BLaER1 treated with 17β-estradiol and CSF1 and Interleukin-3, amounts not matched to agents 10 nM and 100 nM (cell line): ENCODE results near the gene S1PR2.

ENCODE experiments used
- H3K27ac ChIP-seq, 11 experiments: shearing (Covaris generic); formaldehyde crosslinking; 2 replicates each; pipeline ENCODE4 v1.8.1; 2022
- H3K27me3 ChIP-seq, 11 experiments: shearing (Covaris generic); formaldehyde crosslinking; 2 replicates each; pipeline ENCODE4 v1.8.1; 2022
- H3K36me3 ChIP-seq, 11 experiments: shearing (Covaris generic); formaldehyde crosslinking; 2 replicates each; pipeline ENCODE4 v1.8.1; 2022
- H3K4me1 ChIP-seq, 10 experiments: shearing (Covaris generic); formaldehyde crosslinking; 2 replicates each; pipeline ENCODE4 v1.8.1; 2022
- H3K4me2 ChIP-seq, 11 experiments: shearing (Covaris generic); formaldehyde crosslinking; 2 replicates each; pipeline ENCODE4 v1.8.1; 2022
- H3K4me3 ChIP-seq, 10 experiments: shearing (Covaris generic); formaldehyde crosslinking; 2 replicates each; pipeline ENCODE4 v1.8.1; 2022
- H3K9ac ChIP-seq, 11 experiments: shearing (Covaris generic); formaldehyde crosslinking; 2 replicates each; pipeline ENCODE4 v1.8.1; 2022
- H3K9me3 ChIP-seq, 11 experiments: shearing (Covaris generic); formaldehyde crosslinking; replicated peaks in 1 of 11; 2 replicates each; pipeline ENCODE4 v1.8.1; 2022
- H4K20me1 ChIP-seq, 11 experiments: shearing (Covaris generic); formaldehyde crosslinking; 2 replicates each; pipeline ENCODE4 v1.8.1; 2022
- Cebpa-rat ChIP-seq, 11 experiments: shearing (Covaris generic); IDR thresholded peaks; 2 replicates each; pipeline ENCODE4 v1.8.1; 2022

S1PR2 gene

GRCh38 chr19:10270616-10271394, 39.7 kb upstream of the S1PR2 start, which contains the start of gene ICAM1:
Gene ICAM1, plus strand, starts transcription at chr19:10271120. Its CDS starts 40 bp downstream, at chr19:10271160.
- Histone ChIP-seq H3K27ac (peak within 1 kb of the TSS; percentile 66 to 99 (median 86)), H3K9me3 (no peaks in the 10 kb centered on the region), H3K36me3 (peaks cover 8 to 41% (median 13%) of the 10 kb centered on the region in 11 experiments; a peak in 18 of 22 replicates), H3K4me2 (peak within 1 kb of the TSS; percentile 83 to 98 (median 93)), H3K9ac (peak within 1 kb of the TSS; percentile 70 to 96 (median 79)), H4K20me1 (peaks cover 0 to 47% (median 5%) of the 10 kb centered on the region in 11 experiments; a peak in 9 of 22 replicates), H3K4me1 (peaks cover 28 to 73% (median 43%) of the 10 kb centered on the region in 10 experiments), H3K4me3 (peak within 1 kb of the TSS; percentile 52 to 81 (median 62)), H3K27me3 (no peaks in the 10 kb centered on the region)
- no peak for TF ChIP-seq Cebpa-rat (IDR thresholded peaks at IDR 0.05)

GRCh38 chr19:10270180-10270615, 39.1 kb upstream of the S1PR2 start:
- Histone ChIP-seq H3K27ac (peak overlapping the region; percentile 66 to 99 (median 86)), H4K20me1 (peaks cover 0 to 41% (median 5%) of the 10 kb centered on the region in 11 experiments; a peak in 9 of 22 replicates), H3K4me3 (peak overlapping the region; percentile 52 to 81 (median 62)), H3K9me3 (no peaks in the 10 kb centered on the region), H3K4me2 (peak overlapping the region; percentile 83 to 98 (median 93)), H3K36me3 (peaks cover 5 to 34% (median 11%) of the 10 kb centered on the region in 11 experiments; a peak in 18 of 22 replicates), H3K27me3 (no peaks in the 10 kb centered on the region), H3K4me1 (peaks cover 28 to 67% (median 43%) of the 10 kb centered on the region in 10 experiments), H3K9ac (peak overlapping the region; percentile 70 to 96 (median 79))
- TF ChIP-seq Cebpa-rat (IDR thresholded peaks at IDR 0.05) = no peak

GRCh38 chr19:10269333-10270179, 38.4 kb upstream of the S1PR2 start:
- H3K9ac ChIP-seq = peak overlapping the region; percentile 70 to 96 (median 79)
- H3K9me3 ChIP-seq = no peaks in the 10 kb centered on the region
- H3K27me3 ChIP-seq = no peaks in the 10 kb centered on the region
- no peak for TF ChIP-seq Cebpa-rat (IDR thresholded peaks at IDR 0.05)
- peak overlapping the region; percentile 52 to 81 (median 62) for H3K4me3 ChIP-seq
- H3K36me3 ChIP-seq = peaks cover 0 to 28% (median 4%) of the 10 kb centered on the region in 11 experiments; a peak in 14 of 22 replicates
- H3K4me2 ChIP-seq = peak overlapping the region; percentile 83 to 98 (median 93)
- H3K27ac ChIP-seq = peak overlapping the region; percentile 66 to 99 (median 86)
- peaks cover 0 to 34% (median 0%) of the 10 kb centered on the region in 11 experiments; a peak in 9 of 22 replicates for H4K20me1 ChIP-seq
- H3K4me1 ChIP-seq = peaks cover 28 to 61% (median 42%) of the 10 kb centered on the region in 10 experiments

GRCh38 chr19:10268071-10268470, 36.9 kb upstream of the S1PR2 start:
- Histone ChIP-seq H3K4me3 (no peak overlapping the region), H3K36me3 (peaks cover 0 to 14% (median 0%) of the 10 kb centered on the region in 11 experiments; a peak in 5 of 22 replicates), H3K9me3 (no peaks in the 10 kb centered on the region)

GRCh38 chr19:10266706-10267105, 35.6 kb upstream of the S1PR2 start:
- TF ChIP-seq Cebpa-rat (IDR thresholded peaks at IDR 0.05) = no peak

More at GRCh38 chr19:10268071-10268470, 36.9 kb upstream of the S1PR2 start:
- no peak for TF ChIP-seq Cebpa-rat (IDR thresholded peaks at IDR 0.05)
- Histone ChIP-seq H4K20me1 (peaks cover 0 to 19% (median 0%) of the 10 kb centered on the region in 11 experiments; a peak in 7 of 22 replicates), H3K9ac (peak overlapping the region in 4 of 11 experiments; percentile 20 to 64 (median 48); a peak in 8 of 22 replicates), H3K27ac (peak overlapping the region in 4 of 11 experiments; percentile 14 to 30 (median 22); a peak in 4 of 22 replicates), H3K27me3 (no peaks in the 10 kb centered on the region), H3K4me2 (peak overlapping the region in 5 of 11 experiments; percentile 24 to 97 (median 89); a peak in 10 of 22 replicates), H3K4me1 (peaks cover 29 to 46% (median 35%) of the 10 kb centered on the region in 10 experiments)

GRCh38 chr19:10262771-10263170, 31.6 kb upstream of the S1PR2 start:
- H4K20me1 ChIP-seq = peaks cover 0 to 22% (median 14%) of the 10 kb centered on the region in 11 experiments; a peak in 17 of 22 replicates
- H3K27me3 ChIP-seq = no peaks in the 10 kb centered on the region
- peaks cover 16 to 26% (median 21%) of the 10 kb centered on the region in 11 experiments for H3K36me3 ChIP-seq
- H3K9ac ChIP-seq = no peak overlapping the region
- no peak overlapping the region for H3K27ac ChIP-seq
- H3K4me3 ChIP-seq = no peak overlapping the region
- TF ChIP-seq Cebpa-rat (IDR thresholded peaks at IDR 0.05) = no peak
- H3K4me1 ChIP-seq = peaks cover 0 to 33% (median 15%) of the 10 kb centered on the region in 10 experiments; a peak in 16 of 20 replicates
- 0 out of 22 replicates have a peak overlapping the region, but pooled peaks of 1 of the 11 experiments have one; percentile 1 for H3K4me2 ChIP-seq
- no peaks in the 10 kb centered on the region for H3K9me3 ChIP-seq

More at GRCh38 chr19:10266706-10267105, 35.6 kb upstream of the S1PR2 start:
- Histone ChIP-seq H3K4me1 (peaks cover 22 to 44% (median 29%) of the 10 kb centered on the region in 10 experiments), H3K4me2 (no peak overlapping the region), H3K27ac (no peak overlapping the region), H3K4me3 (no peak overlapping the region), H3K9me3 (no peaks in the 10 kb centered on the region), H4K20me1 (peaks cover 0 to 6% (median 0%) of the 10 kb centered on the region in 11 experiments; a peak in 5 of 22 replicates), H3K36me3 (0 out of 22 replicates have a peak, but pooled peaks cover 0 to 1% (median 0%) of the 10 kb centered on the region in 11 experiments), H3K27me3 (no peaks in the 10 kb centered on the region), H3K9ac (no peak overlapping the region)

- Histone ChIP-seq H4K20me1 (peaks cover 0 to 46% (median 23%) of the 10 kb centered on the region in 11 experiments; a peak in 17 of 22 replicates), H3K27ac (no peak overlapping the region), H3K9ac (peak overlapping the region in 3 of 11 experiments; percentile 5 to 32 (median 18); a peak in 1 of 22 replicates), H3K4me2 (no peak overlapping the region), H3K4me1 (peaks cover 0 to 25% (median 14%) of the 10 kb centered on the region in 10 experiments; a peak in 14 of 20 replicates), H3K4me3 (no peak overlapping the region), H3K27me3 (no peaks in the 10 kb centered on the region), H3K9me3 (no peaks in the 10 kb centered on the region), H3K36me3 (peaks cover 40 to 51% (median 45%) of the 10 kb centered on the region in 11 experiments)
- TF ChIP-seq Cebpa-rat (IDR thresholded peaks at IDR 0.05) = no peak
Observed at GRCh38 chr19:10260141-10260584, 29.0 kb upstream of the S1PR2 start.
